K562 (cell line): ENCODE results near the gene BPTF. TPM values are rescaled to one million over a fixed set of nuclear protein-coding genes. Genes with fewer than 3 reads are reported as not detected.
A peak's percentile ranks its signal among the peaks of the same experiment; 100 is the strongest.

Experiments used
- ATF1 ChIP-seq, 2 experiments: fragments of 450-650 bp in 1 of 2; IDR thresholded peaks; 2 replicates each; pipeline ENCODE4 v1.6.1; 2016; ENCODE audit warnings: missing compliant biosample characterization in 1 of 2, missing genetic modification characterization in 1 of 2
- CREM ChIP-seq: IDR thresholded peaks from 2 replicates; pipeline ENCODE4 v1.6.1; 2014; ENCODE audit warnings: antibody characterized with exemption, low read depth
- CTBP1 ChIP-seq: fragments of 450-650 bp; IDR thresholded peaks from 2 replicates; pipeline ENCODE4 v1.6.1; 2016; ENCODE audit warnings: borderline replicate concordance
- DACH1 ChIP-seq: fragments of 450-650 bp; IDR thresholded peaks from 2 replicates; pipeline ENCODE4 v1.6.1; 2018; ENCODE audit not compliant: partially characterized antibody
- EGR1 ChIP-seq: fragments of 450-650 bp; conservative IDR thresholded peaks from 2 replicates; pipeline ENCODE4 v1.6.1; 2017; ENCODE audit warnings: mild to moderate bottlenecking
- EP400 ChIP-seq: fragments of 450-650 bp; IDR thresholded peaks from 2 replicates; pipeline ENCODE4 v1.6.1; 2017; ENCODE audit warnings: antibody characterized with exemption, mild to moderate bottlenecking, moderate library complexity
- FOXA3 ChIP-seq, 2 experiments: fragments of 450-650 bp in 1 of 2; sonication (generic) in 1 of 2; formaldehyde crosslinking; IDR thresholded peaks in 1 of 2; conservative IDR thresholded peaks in 1 of 2; 2 replicates each; pipeline versions ENCODE4 v1.4.0 to v1.8.0; 2020 to 2022; ENCODE audit warnings: mild to moderate bottlenecking in 2 of 2, missing genetic modification reagents in 1 of 2
- GATAD2A ChIP-seq: fragments of 450-650 bp; IDR thresholded peaks from 2 replicates; pipeline ENCODE4 v1.6.1; 2017
- HCFC1 ChIP-seq: IDR thresholded peaks from 2 replicates; pipeline ENCODE4 v1.6.1; 2012; ENCODE audit warnings: low read depth, low read length, improper control_type of control experiment
- HNRNPLL ChIP-seq: fragments of 200-400 bp; formaldehyde crosslinking; IDR thresholded peaks from 2 replicates; pipeline ENCODE4 v1.6.1; 2017; ENCODE audit warnings: low read length, low read depth, mild to moderate bottlenecking; ENCODE audit not compliant: poor library complexity, severe bottlenecking
- KLF10 ChIP-seq: fragments of 250-450 bp; sonication (Bioruptor Pico); IDR thresholded peaks from 2 replicates; pipeline ENCODE4 v1.6.1; 2021; ENCODE audit warnings: matching md5 sums
- MAFG ChIP-seq: fragments of 450-650 bp; conservative IDR thresholded peaks from 2 replicates; pipeline ENCODE4 v1.6.1; 2016; ENCODE audit warnings: missing genetic modification characterization, missing compliant biosample characterization
- MAZ ChIP-seq, 2 experiments: fragments of 450-650 bp in 1 of 2; sonication (generic) in 1 of 2; formaldehyde crosslinking; IDR thresholded peaks in 1 of 2; conservative IDR thresholded peaks in 1 of 2; 2 replicates each; pipeline versions ENCODE4 v1.4.0 to v1.5.0; 2020; ENCODE audit warnings: mild to moderate bottlenecking in 1 of 2, missing genetic modification reagents in 1 of 2
- NR2C2 ChIP-seq, 2 experiments: fragments of 200-800 bp in 1 of 2; sonication (Bioruptor generic) in 1 of 2; sonication (generic) in 1 of 2; formaldehyde crosslinking in 1 of 2; IDR thresholded peaks; 2 replicates each; pipeline versions ENCODE4 v1.6.1 to v1.8.0; 2016 to 2022; ENCODE audit warnings: mild to moderate bottlenecking in 1 of 2, missing compliant biosample characterization in 1 of 2, missing genetic modification characterization in 1 of 2, missing genetic modification reagents in 1 of 2
- POLR2AphosphoS2 ChIP-seq: IDR thresholded peaks from 2 replicates; pipeline ENCODE4 v1.6.1; 2012; ENCODE audit warnings: low read length, improper control_type of control experiment
- RBFOX2 ChIP-seq: fragments of 200-400 bp; formaldehyde crosslinking; IDR thresholded peaks from 2 replicates; pipeline ENCODE4 v1.6.1; 2017; ENCODE audit warnings: low read depth, mild to moderate bottlenecking, low read length, moderate library complexity
- RBM14 ChIP-seq: fragments of 200-400 bp; formaldehyde crosslinking; IDR thresholded peaks from 2 replicates; pipeline ENCODE4 v1.6.1; 2018; ENCODE audit warnings: low read depth, mild to moderate bottlenecking, low read length, moderate library complexity, borderline replicate concordance; ENCODE audit not compliant: insufficient read depth
- RCOR1 ChIP-seq, 2 experiments: IDR thresholded peaks; 2 replicates each; pipeline ENCODE4 v1.6.1; 2012; ENCODE audit warnings: low read depth in 2 of 2, low read length in 2 of 2, borderline replicate concordance in 1 of 2, improper control_type of control experiment in 1 of 2
- SMC3 ChIP-seq: conservative IDR thresholded peaks from 2 replicates; pipeline ENCODE4 v1.6.1; 2011; ENCODE audit warnings: low read depth, low read length, improper control_type of control experiment; ENCODE audit not compliant: insufficient read depth
- polyA plus RNA-seq, 8 experiments: library from polyadenylated mRNA; depleted of rRNA in 4 of 8; stranded (reverse) in 5 of 8; unstranded in 3 of 8; fragments of >200 nt; fragmentation: Nextera tagmentation in 2 of 8; fragmentation: Illumina TruSeq in 1 of 8; extraction: Ambion mirVana in 2 of 8; extraction: Trizol in 1 of 8; gene quantifications; 2 replicates each; pipeline versions ENCODE4 v1.2.1 to v1.2.3, GENCODE V29; 2011 to 2014; ENCODE audit warnings: inconsistent platforms in 1 of 8, missing spikeins in 1 of 8
- total RNA-seq, 7 experiments: library from RNA; depleted of rRNA in 6 of 7; stranded (reverse); fragments of >200 nt in 6 of 7; fragmentation: Illumina TruSeq in 2 of 7; extraction: Trizol in 2 of 7; gene quantifications; 2 replicates each; pipeline versions ENCODE4 v1.2.1 to v1.2.3, GENCODE V29; 2011 to 2021; ENCODE audit warnings: low replicate concordance in 1 of 7
- TF ChIP-seq, protein P1 (sequence below): sonication (generic); formaldehyde crosslinking; IDR thresholded peaks from 2 replicates; pipeline ENCODE4 v1.8.0; 2022; ENCODE audit warnings: missing genetic modification reagents, mild to moderate bottlenecking, moderate library complexity, borderline replicate concordance
- TF ChIP-seq, protein P2 (sequence below), 2 experiments: fragments of 450-650 bp in 1 of 2; sonication (generic) in 1 of 2; formaldehyde crosslinking in 1 of 2; IDR thresholded peaks in 1 of 2; conservative IDR thresholded peaks in 1 of 2; 2 replicates each; pipeline versions ENCODE4 v1.6.1 to v1.8.1; 2016 to 2023; ENCODE audit warnings: mild to moderate bottlenecking in 2 of 2, moderate library complexity in 2 of 2, inconsistent platforms in 1 of 2, missing genetic modification reagents in 1 of 2

Gene BPTF
- total and polyA plus RNA-seq, 9 of the 15 experiments (the other 6 are each of a cell fraction or from before 2014, with no cell fraction given): 12.5 to 52.1 (median 26.9) TPM

GRCh38 chr17:67779098-67779672 lies 46.1 kb upstream of the BPTF start (continued):
- TF ChIP-seq RBFOX2: no peak
- peak; percentile 62; the same call in 1 of the 2 replicates for TF ChIP-seq CTBP1
- no peak for TF ChIP-seq KLF10 (CRISPR knock-in tag)
- peak in 1 of 2 experiments; percentile 70; a peak in 1 of 4 replicates for TF ChIP-seq FOXA3 (CRISPR knock-in tag; conservative IDR thresholded peaks at IDR 0.05 in 1 of 2, IDR thresholded peaks at IDR 0.05 in 1 of 2)
- TF ChIP-seq DACH1: peak; percentile 19
- TF ChIP-seq POLR2AphosphoS2: no peak
- no peak for TF ChIP-seq MAFG
- TF ChIP-seq SMC3: peak; percentile 37; the same call in 1 of the 2 replicates
- TF ChIP-seq NR2C2 (CRISPR knock-in tag; IDR thresholded peaks at IDR 0.05): no peak
- TF ChIP-seq NR2C2 (tag; IDR thresholded peaks at IDR 0.05): peak; percentile 14; the same call in 1 of the 2 replicates
- TF ChIP-seq, protein P1, sequence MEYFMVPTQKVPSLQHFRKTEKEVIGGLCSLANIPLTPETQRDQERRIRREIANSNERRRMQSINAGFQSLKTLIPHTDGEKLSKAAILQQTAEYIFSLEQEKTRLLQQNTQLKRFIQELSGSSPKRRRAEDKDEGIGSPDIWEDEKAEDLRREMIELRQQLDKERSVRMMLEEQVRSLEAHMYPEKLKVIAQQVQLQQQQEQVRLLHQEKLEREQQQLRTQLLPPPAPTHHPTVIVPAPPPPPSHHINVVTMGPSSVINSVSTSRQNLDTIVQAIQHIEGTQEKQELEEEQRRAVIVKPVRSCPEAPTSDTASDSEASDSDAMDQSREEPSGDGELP (CRISPR knock-in tag): 0 out of 2 replicates have a peak, but pooled peaks have one; percentile 23
- TF ChIP-seq MAZ (CRISPR knock-in tag; conservative IDR thresholded peaks at IDR 0.05 in 1 of 2, IDR thresholded peaks at IDR 0.05 in 1 of 2): peak in 1 of 2 experiments; percentile 63; a peak in 2 of 4 replicates
- peak; percentile 64; the same call in 1 of the 2 replicates for TF ChIP-seq GATAD2A
- TF ChIP-seq HNRNPLL: no peak
- TF ChIP-seq CREM: peak; percentile 58
- TF ChIP-seq EGR1: 0 out of 2 replicates have a peak, but pooled peaks have one; percentile 38
- no peak for TF ChIP-seq ATF1 (CRISPR knock-in tag; IDR thresholded peaks at IDR 0.05)
- peak; percentile 67 for TF ChIP-seq ATF1 (tag; IDR thresholded peaks at IDR 0.05)
- TF ChIP-seq, protein P2, sequence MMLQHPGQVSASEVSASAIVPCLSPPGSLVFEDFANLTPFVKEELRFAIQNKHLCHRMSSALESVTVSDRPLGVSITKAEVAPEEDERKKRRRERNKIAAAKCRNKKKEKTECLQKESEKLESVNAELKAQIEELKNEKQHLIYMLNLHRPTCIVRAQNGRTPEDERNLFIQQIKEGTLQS (IDR thresholded peaks at IDR 0.05): peak; percentile 31; the same call in 1 of the 2 replicates
- TF ChIP-seq, protein P2 (CRISPR knock-in tag; conservative IDR thresholded peaks at IDR 0.05): no peak
- no peak for TF ChIP-seq HCFC1
- TF ChIP-seq RCOR1 (IDR thresholded peaks at IDR 0.05; ENCODE audit: borderline replicate concordance in 1 of 2, low read depth in 2 of 2, low read length in 2 of 2): 0 out of 4 replicates have a peak, but pooled peaks of 1 of the 2 experiments have one; percentile 13
- TF ChIP-seq EP400: peak; percentile 25; the same call in 1 of the 2 replicates
- TF ChIP-seq RBM14: no peak
